NCI-H82 treated with DMSO at 0.1 percent for 48 hours (cell line): ENCODE results near the gene ZNF546.
A peak's percentile ranks its signal among the peaks of the same experiment; 100 is the strongest.
"Not testable (repeated sequence)": the region's sequence is repeated elsewhere in the genome, so short reads cannot be mapped to it uniquely, and the experiment has no call there.

Experiments
- DNase-seq: peaks from one replicate; lab custom pipeline; 2025; ENCODE audit not compliant: unreplicated experiment; lab: John Stamatoyannopoulos, UW

Gene ZNF546

DNA sequence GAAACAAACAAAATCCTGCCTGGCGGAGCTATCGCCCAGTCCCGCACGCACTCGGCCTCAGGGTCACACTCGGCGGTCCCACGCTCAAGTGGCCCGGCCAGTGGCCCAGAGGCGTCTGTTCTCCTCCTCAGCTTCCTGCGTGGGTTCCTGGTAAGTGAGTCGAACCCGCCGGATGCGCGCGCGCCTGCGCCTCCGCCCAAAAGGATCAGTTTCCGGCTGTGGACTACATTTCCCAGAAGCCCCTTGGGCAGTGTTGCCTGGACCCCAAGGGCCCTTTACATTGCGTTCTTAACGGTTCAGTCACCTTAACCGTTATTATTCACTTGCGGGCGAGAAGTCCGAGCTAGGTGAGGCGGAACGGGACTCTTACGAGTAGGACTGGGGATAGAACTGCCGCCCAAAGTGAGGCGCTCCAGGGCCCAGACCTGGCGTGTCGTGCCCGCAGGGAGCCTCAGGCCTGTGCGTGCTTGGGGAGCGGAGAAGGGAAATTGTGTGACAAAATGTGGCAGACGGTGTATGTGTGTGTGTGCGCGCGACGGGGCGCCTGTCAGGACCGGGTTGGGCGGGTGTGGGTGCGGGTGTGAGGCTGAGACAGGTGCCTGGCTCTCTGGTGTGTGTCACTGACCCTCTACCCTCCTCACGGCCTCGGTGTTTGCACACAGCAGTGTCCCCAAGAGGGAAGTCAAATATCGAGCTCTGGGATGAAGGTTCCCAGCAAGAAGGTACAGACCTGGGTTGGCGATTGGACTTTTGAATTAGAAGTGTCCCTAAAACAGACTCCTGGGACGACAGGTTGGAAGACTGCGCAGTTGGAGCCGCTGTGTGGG, at the start of gene ZNF546:
TSS of gene ZNF546 (plus strand) at position 250 of the 827 bp plus-strand sequence. CDS start 1,267 bp downstream, outside the sequence.
- DNase-seq = peak; percentile 73

DNA sequence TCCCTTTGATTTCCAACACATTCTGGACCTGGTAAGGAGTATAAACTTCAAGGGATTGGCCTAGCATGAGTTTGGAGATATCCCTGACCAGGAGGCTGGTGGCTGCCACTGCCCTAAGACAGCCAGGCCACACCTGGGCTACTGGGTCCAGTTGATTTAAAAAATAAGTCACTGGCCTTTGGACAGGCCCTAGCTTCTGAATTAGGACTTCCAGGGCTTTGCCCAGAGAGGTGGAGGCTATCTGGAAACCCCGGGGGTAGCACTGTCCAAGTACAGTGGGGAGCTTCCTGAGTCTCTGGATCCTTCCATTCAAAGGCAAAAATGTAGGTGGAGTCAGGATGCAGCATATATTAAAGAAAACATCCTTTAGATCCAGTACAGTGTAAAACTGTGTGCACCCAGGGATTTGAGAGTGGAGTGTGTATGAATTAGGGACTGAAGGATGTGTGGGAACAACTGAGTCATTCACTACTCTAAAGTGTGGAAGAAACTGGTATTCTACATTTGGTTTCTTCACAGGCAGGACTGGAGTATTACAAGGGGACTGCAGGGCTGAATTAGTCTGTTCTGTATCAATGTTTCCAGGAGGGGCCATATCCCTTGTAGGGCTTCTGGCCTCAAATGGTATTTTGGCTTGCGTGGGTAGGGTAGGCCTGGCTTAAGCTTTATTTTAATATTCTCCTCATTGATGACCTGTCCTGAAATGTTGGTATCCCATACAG, 47.7 kb upstream of the ZNF546 start:
- DNase-seq = no peak

DNA sequence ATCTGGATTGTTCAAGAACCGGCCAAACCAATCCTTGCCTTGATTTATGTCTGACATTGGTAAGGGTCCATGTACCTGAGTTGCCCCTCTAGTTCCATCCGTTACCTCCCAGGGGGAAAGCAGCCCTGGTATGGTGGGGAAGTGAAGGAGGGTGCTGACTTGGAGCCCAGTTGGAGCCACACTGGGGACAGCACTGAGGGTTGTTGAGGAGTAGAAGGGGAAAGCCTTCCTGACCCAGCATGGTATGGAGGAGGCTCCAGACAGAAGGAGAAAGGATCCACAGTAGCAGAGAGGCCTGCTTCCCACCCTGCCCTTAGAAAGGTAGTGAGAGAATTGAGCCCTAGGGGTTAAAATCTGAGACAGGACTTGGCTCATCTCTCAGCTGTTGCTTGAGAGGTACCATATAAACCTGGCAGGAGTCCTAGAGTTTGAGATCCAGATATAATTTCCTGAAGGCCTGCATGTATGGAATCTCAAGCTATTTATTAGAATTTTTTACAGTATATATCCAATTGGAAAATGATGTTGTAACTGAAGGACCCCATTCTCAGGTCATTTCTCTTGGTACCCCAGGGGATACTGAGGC, 45.7 kb upstream of the ZNF546 start:
- DNase-seq = no peak

DNA sequence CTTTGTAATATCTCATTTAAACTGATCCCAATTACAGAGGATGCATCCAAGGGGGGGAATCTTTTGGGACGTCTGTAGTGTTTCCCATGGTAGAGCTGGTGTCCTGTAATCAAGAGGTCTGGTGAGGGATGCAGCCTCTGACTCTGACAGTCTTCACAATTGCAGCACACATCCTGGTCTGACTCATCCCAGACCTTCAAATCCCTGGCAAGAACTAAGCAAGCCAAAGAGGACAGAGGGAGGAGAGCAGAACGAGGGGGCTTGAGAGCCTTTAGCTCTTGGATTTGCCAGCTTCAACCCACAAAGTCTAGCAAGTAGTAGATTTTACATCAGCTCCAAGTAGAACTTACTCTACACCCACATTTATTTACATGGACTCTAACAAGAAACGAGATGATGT, 45.2 kb upstream of the ZNF546 start:
- no peak for DNase-seq

DNA sequence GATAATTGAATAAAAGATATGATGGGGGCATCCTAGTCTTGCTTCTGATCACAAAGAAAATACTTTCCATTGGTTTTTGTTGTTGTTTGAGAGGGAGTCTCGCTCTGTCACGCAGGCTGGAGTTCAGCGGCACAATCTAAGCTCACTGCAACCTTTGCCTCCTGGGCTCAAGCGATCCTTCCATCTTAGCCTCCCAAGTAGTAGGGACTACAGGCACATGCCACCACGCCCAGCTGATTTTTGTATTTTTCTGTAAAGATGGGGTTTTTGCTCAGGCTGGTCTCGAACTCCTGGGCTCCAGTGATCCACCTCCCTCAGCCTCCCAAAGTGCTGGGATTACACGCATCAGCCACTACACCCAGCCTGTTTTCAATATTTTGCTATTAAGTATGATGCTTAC, 42.9 kb upstream of the ZNF546 start:
- DNase-seq = no peak

DNA sequence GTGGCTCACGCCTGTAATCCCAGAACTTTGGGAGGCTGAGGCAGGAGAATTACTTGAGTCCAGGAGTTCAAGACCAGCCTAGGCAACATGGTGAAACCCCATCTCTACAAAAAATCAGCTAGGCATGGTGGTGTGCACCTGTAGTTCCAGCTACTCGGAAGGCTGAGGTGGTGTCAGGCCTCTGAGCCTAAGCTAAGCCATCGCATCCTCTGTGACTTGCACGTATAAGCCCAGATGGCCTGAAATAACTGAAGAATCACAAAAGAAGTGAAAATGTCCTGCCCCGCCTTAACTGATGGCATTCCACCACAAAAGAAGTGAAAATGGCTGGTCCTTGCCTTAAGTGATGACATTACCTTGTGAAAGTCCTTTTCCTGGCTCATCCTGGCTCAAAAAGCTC, 39.0 kb upstream of the ZNF546 start:
- not testable (repeated sequence) for DNase-seq

DNA sequence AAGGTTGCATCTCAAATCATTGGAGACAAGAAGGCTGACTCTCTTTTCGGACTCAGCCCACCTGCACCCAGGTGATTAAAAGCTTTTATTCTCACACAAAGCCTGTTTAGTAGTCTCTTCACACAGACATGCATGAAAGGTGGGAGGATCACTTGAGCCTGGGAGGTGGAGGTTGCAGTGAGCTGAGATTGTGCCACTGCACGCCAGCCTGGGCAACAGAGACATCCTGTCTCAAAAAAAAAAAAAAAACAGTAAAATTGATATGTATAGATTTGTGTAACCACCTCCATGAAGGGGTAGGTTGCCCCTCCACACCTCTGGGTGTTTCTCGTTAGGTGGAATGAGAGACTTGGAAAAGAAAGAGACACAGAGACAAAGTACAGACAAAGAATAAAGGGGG, 37.9 kb upstream of the ZNF546 start:
- not testable (repeated sequence) for DNase-seq

DNA sequence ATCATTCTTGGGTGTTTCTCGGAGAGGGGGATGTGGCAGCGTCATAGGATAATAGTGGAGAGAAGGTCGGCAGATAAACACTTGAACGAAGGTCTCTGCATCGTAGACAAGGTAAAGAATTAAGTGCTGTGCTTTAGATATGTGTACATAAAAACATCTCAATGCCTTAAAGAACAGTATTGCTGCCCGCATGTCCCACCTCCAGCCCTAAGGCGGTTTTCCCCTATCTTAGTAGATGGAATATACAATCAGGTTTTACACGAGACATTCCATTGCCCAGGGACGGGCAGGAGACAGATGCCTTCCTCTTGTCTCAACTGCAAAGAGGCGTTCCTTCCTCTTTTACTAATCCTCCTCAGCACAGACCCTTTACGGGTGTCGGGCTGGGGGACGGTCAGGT, 37.5 kb upstream of the ZNF546 start:
- not testable (repeated sequence) for DNase-seq

DNA sequence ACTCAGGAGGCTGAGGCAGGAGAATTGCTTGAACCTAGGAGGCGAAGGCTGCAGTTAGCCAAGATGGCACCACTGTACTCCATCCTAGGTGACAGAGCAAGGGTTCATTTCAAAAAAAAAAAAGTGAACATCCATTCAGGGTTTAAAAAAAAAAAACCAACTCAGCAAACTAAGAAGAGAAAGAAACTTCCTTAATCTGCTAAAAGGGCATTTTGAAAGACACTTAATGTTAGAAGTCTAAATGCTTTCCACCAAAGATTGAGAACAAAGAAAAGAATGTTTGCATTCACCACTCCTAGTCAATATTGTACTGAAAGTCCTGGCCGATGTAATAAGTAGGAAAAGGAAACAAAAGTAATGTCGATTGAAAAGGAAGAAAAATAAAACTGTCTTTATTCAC, 33.0 kb upstream of the ZNF546 start:
- no peak for DNase-seq

DNA sequence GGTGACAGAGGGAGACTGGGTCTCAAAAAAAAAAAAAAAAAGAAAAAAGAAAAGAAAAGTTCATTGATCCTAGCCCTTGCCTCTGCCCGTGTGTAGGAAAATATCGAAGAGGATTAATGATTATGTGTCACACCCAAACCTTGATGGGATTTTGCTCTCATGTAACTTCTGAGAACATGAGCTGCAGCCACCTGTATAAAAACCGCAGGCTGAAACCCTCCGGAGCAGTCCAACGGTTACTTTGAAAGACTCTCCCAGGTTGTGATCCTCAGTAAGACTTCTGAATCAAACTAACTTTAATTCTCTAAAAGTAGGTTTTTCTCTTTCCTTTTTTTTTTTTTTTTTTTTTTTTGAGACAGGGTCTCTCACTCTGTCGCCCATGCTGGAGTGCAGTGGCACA, 30.2 kb upstream of the ZNF546 start:
- DNase-seq = no peak

DNA sequence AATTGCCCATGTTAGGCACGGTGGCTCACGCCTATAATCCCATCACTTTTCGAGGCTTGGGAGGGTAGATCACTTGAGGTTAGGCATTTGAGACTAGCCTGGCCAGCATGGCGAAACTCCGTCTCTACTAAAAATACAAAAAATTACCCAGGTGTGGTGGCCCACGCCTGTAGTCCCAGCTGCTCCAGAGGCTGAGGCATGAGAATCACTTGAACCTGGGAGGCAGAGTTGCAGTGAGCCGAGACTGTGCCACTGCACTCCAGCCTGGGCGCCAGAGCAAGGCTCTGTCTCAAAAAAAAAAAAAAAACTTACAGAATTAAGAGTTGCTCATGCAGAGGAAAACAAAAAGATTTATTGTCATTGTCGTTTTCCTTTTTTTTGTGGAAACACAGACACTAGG, 29.3 kb upstream of the ZNF546 start:
- no peak for DNase-seq

DNA sequence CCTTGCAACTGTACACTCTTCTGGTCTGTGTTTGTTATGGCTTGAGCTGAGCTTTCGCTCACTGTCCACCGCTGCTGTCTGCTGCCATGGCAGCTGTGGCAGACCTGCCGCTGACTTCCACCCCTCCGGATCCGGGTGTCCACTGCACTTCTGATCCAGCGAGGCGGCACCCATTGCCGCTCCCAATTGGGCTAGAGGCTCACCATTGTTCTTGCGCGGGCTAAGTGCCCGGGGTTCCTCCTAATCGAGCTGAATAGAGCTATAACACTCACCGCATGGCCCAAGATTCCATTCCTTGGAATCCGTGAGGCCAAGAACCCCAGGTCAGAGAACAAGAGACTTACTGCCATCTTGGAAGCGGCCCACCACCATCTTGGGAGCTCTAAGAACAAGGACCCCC, 28.1 kb upstream of the ZNF546 start:
- DNase-seq = no peak

DNA sequence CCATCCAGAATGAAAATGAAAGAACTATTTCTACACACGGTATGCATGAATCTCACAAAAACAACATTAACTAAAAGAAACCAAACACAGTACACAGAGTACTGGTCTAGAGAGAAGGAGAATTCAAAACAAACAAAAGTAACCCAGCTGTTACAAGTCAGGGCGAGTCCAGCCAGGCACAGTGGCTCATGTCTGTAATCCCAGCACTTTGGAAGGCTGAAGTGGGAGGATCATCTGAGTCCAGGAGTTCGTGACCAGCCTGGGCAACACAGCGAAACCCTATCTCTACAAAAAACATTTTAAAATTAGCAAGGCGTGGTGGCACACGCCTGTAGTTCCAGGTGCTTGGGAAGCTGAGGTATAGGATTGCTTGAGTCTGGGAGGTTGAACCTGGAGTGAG, 27.6 kb upstream of the ZNF546 start:
- no peak for DNase-seq

DNA sequence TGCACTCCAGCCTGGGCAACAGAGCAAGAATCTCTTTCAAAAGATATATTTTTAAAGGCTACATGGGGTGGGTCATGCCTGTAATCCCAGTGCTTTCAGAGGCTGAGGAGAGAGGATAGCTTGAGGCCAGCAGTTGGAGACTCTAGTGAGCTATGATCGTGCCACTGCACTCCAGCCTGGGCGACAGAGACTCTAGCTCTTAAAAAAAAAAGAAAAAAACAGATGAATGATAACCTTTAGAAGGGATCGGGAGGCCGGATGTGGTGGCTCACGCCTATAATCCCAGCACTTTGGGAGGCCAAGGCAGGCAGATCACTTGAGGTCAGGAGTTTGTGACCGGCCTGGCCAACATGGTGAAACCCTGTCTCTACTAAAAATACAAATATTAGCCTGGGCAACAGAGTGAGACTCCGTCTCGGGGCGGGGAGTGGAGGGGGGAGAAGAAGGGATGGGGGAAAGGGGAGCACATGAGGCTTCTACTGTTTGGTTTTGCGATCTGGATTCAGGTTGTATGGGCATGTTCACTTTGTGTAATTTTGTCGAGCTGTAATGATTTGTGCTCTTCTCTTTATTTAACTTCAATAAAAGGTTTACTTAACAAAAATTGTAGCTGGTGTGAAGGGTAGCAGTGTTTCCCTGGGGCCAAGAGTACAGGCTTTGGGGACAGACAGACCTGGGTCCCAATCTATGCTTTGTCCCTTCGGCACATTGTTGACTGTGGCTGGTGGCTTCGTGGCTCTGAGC, 27.0 kb upstream of the ZNF546 start:
- DNase-seq = no peak

DNA sequence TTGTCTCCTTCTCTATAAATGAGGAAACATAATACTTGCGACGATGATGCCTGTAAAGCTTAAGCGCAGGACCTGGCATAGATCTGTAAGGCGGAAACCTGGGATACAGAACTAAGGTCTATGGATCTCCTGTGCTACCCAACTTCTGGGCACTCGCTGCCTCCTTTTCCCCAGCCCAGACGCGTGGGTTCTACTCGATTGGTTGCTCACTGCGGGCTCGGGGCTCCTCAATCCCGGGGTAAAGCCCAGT, 26.5 kb upstream of the ZNF546 start:
- peak; percentile 25 for DNase-seq

DNA sequence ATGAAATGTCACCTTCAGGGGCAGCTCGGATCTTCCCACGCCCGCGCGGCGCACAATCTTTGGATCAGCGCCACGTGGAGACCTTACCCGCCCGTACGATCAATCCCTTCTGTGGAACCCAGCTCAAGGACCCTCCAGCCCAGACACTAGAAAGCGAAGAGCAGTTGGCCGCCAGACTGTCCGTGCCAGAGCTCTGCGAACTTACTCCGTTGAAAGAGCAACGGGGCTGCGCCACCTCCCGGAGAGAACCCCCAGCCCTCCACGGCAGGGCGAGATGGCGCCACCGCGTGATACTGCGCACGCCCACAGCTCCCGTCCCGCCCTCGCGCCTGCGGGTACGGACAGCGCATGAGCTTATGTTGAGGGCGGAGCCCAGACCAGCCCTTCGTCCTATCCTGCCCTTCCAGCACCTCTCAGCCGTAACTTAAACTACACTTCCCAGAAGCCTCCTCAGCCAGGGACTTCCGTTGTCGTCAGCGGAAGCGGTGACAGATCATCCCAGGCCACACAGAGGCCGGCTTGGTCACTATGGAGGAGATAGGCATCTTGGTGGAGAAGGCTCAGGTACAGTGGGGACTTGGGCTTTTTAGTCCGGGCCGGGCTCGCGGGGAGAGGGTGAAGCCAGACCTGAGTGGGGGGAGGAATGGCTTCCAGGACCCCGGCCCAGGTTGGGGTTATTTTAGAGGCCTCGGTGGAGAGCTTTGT, 26.0 kb upstream of the ZNF546 start, which contains the start of gene PSMC4:
TSS of gene PSMC4 (plus strand) at position 491 of the 705 bp plus-strand sequence. CDS start at position 529, 38 bp downstream.
- DNase-seq = peak; percentile 98

DNA sequence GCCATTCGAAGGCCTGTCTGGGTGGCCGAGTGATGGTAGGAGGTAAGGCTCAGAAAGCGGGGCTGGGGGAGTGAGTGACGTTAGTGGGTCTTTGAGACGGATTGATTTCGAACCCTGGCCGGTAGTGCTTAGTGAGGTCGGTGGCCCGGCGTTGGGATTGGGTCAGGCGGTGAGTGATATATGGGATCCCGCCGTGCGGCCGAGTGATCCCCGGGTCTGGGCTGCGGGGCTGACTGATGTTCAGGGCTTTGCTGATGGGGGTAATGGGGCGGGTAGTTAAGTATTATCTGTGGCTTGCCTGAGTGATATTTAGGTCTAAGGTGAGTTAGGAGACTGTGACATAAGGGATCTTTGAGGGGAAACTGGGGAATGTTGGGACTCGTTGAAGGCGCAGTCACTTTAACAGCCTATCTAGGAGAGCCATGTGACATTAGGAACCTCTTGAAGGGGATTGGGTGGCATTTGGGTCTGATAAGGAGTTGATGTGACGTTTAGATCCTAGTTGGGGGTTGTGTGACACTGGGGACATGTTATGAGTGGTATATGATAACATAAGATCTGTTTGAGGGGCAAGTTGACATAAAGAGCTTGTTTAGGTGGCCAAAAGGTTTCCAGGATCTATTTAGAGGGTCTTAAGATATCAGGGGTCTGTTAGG, 25.4 kb upstream of the ZNF546 start:
- DNase-seq = no peak

DNA sequence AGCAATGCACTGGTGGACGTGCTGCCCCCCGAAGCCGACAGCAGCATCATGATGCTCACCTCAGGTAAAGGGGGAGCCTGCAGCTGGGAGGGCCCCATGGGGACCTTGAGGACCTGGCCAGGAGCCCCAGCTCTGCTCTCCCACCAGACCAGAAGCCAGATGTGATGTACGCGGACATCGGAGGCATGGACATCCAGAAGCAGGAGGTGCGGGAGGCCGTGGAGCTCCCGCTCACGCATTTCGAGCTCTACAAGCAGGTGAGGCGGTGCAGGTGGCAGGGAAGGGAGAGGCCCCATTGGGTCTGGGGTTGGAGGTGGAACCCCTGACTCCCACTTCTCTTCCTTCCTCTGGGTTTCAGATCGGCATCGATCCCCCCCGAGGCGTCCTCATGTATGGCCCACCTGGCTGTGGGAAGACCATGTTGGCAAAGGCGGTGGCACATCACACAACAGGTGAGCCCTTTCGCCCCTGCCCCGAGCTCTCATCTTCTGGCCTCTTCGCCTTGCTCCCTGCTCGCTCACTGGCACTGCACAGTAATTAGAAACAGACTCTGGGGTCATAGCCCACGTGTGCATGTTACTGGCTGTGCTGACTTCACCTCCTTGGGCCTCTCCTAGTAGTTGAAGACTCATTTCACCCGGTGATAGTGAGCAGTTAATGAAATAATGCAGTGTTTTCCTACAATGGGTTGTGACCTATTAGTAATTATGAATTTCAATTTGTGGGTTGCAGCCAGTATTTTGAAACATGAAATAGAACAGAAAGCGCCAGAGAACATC, 22.3 kb upstream of the ZNF546 start:
- no peak for DNase-seq

DNA sequence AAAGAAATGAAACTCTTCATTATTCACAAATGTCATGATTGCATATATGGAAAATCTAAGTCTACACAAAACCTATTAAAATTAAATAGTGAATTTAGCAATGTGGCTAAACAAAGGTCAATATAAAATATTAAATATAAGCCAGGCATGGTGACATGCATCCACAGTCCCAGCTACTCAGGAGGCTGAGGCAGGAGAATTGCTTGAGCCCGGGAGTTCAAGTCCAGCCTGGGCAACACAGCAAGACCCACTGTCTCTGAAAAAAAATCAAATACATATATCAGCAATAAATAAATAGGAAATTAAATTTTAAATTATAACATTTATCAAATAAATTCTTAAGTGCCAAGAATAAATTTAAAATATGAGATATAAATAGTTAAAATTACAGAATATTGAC, 14.0 kb upstream of the ZNF546 start:
- no peak for DNase-seq
